HG02571 (cell line): ENCODE results near the gene KIF19.

Experiments
- ATAC-seq: cut with Tn5 transposase; IDR thresholded peaks from one replicate; pipeline ENCODE4 v1.9.1; 2021; ENCODE audit warnings: mild to moderate bottlenecking, moderate library complexity; ENCODE audit not compliant: unreplicated experiment

The KIF19 gene

DNA sequence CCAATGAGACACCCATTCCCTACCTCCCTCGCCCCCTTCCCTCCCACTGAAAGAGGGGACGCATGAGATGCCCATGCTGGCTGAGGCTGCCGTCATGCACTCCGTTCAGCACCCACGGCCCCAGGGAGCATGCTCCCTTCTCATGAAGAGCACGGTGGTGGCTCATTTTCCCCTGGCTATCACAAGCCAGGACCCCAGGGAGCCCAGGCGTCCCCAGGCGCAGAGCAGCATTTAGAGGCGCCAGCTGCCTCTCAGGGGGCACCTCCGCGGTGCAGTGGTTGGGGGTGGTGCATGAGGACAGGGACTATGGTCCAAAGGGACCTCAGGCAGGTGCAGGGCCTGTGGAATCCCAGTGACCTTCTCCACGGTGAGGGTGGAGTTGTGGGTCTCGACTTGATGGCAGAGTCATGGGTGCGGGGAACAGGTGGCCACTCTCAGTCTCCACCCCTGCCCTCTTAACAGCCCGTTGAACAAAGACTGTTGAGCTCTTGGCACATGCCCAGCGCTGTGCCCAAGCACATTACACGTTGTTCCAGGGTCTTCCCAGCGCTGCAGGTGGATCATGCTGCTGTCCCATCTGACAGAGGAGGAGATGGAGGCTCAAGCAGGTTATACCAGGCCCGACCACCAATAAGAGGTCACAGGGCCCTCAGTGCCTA lies 13.6 kb downstream of the KIF19 start:
- no peak for ATAC-seq

DNA sequence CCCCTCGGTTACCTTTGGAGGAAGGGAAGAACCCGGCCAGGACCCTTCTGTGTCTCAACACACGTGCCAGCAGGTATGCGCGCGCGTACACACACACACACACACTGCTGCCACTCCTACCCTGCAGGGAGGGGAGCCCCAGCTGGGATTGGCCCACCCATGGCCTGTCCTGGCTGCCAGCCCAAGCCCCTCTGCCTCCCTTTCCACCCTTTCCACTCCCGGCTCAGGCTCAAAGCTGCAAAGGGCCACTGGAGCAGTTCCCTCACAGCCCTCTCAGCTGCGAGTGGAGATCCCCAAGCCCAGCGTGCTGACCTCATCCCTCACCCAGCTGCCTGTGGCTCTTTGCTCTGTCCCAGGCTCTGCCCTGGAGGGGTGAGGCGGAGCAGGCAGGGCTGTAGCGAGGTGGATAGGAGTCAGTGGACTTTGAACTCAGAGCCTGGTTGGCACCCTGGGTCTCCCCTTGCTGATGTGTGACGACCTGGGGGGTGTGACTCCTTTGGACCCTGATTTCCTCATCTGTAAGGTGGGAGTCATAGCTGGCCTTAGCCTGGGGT lies 14.5 kb downstream of the KIF19 start:
- no peak for ATAC-seq

DNA sequence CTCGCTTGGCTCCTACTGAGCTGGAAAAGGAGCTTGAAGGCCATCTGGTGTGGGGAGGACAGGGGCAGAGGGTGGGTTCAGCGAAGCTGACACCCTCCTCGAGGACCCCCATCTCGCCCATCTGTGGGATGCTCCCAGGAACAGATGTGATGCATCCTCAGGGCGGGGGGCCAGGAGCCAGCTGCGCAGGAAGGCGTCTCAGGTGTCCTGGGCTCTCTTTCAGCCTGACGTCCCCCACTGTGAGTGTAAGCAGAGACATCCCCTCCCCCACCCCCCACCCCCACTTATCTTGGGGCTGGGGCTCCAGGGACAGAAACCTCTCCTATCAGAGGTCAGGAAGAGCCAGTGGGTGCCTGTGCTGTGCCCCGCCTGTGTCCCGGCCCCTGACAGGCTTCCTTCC lies 16.2 kb downstream of the KIF19 start:
- ATAC-seq = no peak

DNA sequence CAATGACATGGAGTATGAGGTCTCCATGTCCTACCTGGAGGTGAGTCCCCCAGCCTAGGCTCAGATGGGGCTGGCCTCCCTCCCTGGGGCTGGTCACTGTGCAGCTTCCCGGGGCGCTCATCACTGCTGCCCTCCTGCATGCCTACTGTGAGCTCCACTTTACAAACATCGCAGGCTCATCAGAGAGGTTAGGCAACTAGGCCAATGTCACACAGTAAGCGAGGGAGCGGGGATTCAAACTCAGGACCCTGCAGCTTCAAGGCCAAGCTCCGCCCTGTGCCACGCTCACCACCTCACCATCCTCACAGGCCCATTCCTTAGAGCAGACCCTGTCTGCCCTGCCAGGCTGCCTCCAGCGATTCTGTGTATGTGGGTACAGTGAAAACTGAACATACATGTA lies 17.1 kb downstream of the KIF19 start:
- ATAC-seq = no peak

DNA sequence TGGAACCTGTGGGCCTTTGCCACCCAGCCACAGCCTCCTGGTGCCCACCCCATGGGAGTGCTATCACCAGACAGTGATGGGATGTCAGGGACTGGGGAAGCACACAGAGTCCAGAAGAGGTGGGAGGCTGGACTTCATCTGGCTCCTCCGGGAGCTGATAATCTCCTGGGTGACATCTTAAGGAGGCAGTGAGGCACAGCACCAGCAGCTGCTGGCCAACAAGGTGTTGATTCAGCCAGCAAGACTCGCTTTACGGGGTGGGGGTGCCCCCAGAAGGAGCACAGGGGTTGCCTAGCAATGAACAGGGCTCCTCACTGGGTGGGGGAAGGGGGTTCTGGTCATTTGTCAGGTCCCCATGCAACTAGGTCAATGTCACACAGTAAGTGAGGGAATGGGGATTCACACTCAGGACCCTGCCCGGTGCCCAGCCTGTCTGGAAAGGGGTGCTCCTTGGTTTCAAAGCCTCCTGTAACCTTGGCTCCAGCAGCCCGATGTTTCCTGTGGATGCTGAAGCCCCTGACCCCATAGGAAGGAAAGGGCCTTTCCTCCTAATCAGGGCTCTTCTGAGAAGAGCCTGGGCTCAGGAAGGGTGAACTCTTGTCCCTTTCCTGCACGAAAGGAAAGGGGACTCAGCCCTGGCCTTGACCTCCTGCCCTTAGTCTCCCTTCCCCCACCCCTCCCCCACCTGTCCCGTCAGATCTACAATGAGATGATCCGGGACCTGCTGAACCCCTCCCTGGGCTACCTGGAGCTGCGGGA lies 17.7 kb downstream of the KIF19 start:
- no peak for ATAC-seq

DNA sequence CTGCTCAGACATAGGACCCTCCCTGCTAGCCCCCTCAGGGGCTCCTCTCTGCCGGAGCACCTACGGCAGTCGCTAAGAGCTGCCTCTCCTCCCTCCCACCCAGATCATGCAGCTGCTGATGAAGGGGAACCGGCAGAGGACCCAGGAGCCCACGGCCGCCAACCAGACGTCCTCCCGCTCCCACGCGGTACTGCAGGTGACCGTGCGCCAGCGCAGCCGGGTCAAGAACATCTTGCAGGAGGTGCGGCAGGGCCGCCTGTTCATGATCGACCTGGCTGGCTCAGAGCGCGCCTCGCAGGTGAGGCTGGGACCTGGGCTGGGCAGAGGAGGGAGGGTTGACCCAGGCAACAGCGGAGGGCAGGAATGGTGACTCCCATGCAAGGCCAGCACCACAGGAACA lies 18.6 kb downstream of the KIF19 start:
- no peak for ATAC-seq

DNA sequence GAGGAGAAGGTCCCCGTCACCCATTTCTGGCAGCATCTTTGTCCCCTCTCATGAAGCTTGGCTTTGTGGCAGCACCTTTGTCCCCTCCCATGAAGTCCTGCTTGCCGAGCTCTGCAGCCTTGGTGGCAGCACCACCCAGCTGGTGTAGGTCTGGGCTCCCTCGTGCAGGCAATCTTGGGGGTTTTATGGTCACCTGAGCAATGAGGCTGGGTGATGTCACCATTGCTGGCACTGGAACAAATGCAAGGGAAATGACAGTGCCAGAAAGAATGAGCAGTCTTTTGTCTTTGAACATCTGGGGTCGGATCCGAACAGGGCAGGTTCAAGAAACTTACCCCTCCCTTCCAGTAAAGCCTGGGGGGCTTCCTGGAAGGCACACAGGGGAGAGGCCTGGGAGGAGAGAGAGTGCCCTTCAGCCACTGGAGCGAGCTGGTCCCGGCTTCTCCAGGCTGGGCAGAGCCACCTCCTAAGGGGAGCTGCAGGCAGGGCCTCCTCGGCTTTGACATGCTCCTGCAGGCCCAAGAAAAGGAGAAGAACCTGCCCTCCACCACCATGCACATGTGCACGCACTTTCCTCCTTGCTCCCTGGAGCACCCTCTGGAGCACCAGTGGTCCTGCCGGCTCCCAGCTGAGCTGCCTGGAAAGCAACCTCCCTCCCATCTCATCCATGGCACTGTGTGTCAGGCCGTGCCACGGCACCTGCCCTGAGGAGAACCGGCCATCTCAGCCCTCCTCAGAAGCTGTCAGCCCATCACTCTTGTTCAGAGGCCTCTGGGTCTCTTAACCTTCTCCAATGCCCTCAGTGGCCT lies 19.6 kb downstream of the KIF19 start:
- no peak for ATAC-seq

DNA sequence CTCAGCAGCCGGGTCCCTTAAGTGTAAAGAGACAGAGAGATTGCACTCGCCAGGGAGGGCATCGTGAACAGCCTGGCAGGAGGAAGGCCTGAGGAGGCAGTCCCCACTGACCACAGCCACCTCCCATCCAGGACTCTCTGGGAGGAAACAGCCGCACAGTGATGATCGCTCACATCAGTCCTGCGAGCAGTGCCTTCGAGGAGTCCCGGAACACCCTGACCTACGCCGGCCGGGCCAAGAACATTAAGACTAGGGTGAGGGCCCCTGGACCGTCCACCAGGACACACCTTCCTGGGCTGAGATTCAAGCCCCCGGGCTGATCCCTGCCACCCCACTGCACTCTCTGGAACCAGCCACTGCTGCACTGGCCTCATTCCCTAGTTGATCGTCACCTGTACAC lies 21.6 kb downstream of the KIF19 start:
- no peak for ATAC-seq

DNA sequence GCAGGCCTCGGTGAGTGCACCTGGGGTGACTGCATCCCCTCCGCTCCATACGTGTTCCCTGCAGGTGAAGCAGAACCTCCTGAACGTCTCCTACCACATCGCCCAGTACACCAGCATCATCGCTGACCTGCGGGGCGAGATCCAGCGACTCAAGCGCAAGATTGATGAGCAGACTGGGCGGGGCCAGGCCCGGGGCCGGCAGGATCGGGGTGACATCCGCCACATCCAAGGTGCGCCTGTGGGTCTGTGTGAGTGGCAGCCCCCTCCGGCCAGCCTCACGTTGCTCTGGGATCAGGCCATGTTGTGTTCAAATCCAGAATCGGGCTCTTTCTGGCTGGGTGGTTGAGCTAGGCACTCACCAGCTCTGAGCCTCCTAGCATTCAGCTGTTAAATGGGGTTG lies 23.1 kb downstream of the KIF19 start:
- no peak for ATAC-seq

DNA sequence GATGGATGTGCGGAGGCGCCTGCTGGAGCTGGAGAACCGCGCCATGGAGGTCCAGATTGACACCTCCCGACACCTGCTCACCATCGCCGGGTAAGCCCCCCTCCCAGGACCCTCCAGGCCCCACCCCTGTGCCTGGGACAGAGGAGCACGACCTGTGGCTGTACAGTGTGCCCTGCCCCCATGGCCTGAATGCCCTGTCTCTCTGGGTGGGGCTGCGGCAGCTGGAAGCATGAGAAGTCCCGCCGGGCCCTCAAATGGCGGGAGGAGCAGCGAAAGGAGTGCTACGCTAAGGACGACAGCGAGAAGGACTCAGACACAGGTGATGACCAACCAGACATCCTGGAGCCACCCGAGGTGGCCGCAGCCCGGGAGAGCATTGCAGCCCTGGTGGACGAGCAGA lies 24.5 kb downstream of the KIF19 start:
- no peak for ATAC-seq

DNA sequence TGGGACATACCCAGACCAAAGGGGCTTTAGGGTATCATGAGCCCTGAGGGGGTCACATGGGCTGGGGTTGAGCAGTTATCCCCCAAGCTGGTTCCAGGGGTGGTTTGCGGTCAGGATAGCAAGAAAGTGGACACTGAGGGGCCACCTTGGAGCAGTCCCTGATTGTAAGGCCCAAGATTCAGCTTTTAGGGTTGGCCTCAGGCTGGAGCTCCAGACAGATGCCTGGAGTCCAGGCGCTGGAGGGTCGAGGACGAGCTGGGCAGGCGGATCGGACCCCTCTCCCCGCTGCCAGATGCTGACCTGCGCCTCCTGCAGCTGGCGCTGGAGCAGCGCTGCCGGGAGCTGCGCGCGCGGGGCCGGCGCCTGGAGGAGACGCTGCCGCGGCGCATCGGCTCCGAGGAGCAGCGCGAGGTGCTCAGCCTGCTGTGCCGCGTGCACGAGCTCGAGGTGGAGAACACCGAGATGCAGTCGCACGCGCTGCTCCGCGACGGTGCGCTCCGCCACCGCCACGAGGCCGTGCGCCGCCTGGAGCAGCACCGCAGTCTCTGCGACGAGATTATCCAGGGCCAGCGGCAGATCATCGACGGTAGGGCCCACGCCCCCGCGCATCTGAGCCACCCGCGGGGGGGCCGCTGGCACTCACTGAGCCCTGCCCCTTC lies 25.7 kb downstream of the KIF19 start:
- ATAC-seq = no peak

DNA sequence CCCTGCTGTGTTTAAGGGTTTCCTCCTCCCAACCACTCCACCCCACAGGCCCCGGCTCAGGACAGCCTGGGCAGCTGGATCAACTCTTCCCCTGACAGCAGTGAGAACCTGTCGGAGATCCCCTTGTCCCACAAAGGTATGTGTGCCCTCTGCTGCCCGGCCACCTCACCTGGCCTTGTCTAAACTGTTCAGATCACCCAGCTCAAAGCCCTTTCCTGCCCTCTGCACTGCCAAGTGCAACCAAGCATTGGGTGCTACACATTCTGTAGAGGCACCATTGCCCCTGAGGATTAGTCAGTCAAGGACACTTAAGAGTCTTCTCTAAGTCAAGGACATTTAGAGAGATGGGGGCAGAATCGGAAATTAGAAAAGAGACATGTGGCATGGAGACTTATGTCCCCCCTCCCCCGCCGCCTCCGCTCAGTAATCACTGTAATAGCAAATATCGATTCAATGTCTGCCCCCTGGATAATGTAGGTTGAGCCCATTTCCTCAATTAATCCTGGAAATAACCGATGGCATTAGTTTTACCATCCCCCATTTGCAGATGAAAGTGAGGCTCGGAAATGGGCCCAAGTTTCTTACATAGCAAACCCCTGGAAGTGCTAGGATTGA lies 27.5 kb downstream of the KIF19 start:
- no peak for ATAC-seq

DNA sequence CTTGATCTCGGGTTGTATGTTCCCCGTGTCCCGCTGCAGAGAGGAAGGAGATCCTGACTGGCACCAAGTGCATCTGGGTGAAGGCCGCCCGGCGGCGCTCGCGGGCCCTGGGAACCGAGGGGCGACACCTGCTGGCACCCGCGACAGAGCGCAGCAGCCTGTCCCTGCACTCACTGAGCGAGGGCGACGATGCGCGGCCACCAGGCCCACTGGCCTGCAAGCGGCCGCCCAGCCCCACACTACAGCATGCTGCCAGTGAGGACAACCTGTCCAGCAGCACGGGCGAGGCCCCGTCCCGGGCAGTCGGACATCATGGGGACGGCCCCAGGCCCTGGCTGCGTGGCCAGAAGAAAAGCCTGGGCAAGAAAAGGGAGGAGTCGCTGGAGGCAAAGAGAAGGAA lies 28.1 kb downstream of the KIF19 start:
- ATAC-seq = no peak

DNA sequence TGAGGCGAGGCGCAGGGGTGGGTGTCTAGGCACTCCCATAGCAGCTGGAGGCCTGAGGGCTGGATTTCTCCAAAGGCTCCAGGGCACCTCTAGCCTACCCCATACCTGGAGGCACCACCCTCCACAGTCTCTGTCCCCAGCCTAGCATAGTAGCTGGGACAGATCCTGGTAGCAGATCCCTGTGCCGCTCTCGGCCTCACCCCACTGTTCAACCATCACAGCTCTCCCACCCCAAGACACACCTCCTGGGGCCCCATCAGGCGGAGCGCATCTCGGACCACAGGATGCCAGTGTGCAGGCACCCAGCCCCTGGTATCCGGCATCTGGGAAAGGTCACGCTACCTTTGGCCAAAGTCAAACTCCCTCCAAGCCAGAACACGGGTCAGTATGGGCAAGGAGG lies 28.5 kb downstream of the KIF19 start:
- no peak for ATAC-seq

DNA sequence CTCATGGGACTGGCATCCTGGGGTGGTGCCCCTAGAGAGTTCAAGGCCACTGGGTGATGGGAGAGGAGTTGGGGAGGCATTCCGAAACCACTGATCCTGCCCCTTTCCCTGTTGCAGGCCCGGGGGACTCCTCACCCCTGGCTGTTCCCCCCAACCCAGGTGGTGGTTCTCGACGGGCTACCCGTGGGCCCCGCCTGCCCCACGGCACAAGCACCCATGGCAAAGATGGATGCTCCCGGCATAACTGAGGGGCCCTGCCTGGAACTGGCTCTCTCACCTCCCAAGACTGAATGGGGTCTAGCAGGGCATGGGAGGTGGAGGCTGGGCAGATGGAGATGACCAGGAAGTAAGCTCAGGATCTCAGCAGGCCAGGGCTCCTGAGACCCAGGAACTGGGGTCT lies 29.0 kb downstream of the KIF19 start:
- ATAC-seq = no peak

DNA sequence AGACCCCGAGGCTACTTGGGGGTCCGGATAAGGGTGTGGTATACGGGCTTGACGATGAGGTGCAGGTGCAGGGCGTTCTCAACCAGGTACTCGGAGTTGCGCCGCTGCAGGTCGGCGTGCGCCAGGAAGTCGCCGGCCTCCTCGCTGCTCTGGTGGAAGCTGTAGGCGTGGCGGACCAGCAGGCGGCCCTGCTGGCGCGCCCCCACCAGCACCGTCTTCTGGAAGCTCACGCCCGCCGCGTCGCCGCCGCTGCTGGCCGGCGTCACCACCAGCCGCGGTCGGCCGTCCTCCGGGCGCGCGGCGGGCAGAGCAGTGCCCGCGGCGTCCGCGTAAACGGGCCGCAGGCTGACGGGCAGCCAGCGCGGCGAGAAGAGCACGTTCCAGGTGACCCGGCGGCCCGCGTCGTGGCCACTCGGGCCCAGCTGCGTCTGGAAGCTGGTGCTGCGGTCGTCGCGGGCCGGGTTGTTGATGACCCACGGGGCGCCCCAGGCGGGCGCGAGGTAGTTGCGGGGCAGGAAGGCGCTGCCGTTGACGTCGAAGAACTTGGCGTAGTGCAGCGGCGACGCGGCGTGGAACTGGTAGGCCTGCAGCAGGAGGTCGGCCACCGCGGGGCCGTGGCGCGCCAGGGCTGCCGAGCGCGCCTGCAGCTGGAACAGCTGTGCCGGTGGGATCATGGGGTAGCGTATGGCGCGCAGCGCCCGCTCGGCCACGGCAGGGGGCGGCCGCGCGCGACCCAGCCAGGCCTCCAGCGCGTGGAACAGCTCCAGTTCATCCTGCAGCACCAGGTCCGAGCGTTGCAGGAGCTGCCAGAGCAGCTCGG lies 30.8 kb downstream of the KIF19 start:
- no peak for ATAC-seq

DNA sequence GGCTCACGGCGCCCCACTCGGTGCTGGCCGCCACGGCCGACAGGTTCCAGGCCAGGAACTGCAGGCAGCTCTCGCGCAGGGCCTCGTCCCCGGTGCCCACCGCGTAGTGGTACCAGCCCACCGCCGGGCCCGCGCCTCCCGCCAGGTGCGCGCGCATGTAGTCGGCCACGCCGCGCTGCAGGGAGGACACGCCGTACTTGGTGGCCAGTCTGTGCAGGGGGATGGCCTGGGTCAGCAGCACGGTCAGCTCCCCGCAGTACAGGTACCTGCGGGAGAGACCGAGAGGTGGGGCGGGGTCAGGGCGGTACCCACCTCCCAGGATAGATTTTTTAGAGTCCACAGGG lies 31.4 kb downstream of the KIF19 start:
- ATAC-seq = no peak

DNA sequence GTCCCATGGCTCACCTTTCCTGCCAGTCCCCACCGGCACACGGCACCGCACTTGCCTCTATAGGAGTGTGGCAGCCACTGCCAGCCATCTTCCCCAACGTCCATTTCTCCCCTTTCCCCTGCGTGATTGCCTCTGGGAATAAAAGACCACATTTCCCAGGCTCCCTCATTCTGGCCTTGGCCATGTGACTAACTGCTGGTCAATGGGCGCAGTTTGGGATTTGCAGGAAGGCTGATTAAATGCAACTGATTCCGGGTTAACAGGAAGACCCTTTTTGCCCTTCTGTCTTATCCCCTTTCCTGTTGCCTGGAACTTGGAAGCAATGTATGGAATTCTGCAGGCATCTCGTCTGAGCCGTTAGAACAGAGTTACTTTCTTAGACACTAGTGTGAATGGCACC lies 32.7 kb downstream of the KIF19 start:
- no peak for ATAC-seq

DNA sequence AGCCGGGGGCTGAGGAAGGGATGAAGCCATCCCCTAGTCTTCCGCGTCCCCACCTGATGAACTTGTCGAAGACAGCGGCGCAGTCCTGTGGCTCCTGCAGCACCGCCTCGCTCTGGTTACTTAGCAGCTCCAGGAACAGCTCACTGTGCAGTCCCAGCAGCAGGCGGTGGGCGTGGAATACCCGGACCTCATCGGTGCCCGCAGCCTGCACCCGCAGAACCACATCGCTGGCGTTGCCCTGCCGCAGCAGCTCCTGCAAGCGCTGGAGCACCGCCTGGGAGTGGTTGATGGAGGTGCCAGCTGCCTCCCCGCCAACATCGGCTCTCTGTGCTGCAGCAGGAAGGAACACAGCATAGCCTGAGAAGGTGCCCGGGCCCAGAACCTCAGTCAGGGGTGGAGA lies 33.9 kb downstream of the KIF19 start:
- ATAC-seq = no peak

DNA sequence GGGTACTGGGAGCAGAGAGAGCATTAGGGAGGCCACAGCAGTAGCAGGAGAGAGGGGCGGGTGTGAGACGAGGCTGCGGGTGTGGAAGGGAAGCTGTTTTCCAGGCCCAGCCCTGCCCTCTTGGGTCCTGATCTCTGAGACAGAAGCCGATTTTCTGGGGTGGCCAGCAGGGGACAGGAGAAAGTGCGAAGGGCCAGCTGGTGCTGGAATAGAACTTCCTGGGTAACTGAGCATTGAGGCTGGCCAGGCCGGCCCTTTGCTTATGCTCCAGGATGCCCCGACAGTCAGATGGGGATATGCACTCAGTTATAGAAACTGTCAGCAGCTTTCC lies 34.8 kb downstream of the KIF19 start:
- ATAC-seq = no peak
